T-helper 22 cell (primary cell): ENCODE data around the gene PLA2G4A.
"Not testable (repeated sequence)": the region's sequence is repeated elsewhere in the genome, so short reads cannot be mapped to it uniquely, and the experiment has no call there.

Experiments used
- DNase-seq: peaks from one replicate; pipeline ENCODE4 v3.0.0-alpha.2; 2020; ENCODE audit warnings: low read depth

Gene PLA2G4A

DNA sequence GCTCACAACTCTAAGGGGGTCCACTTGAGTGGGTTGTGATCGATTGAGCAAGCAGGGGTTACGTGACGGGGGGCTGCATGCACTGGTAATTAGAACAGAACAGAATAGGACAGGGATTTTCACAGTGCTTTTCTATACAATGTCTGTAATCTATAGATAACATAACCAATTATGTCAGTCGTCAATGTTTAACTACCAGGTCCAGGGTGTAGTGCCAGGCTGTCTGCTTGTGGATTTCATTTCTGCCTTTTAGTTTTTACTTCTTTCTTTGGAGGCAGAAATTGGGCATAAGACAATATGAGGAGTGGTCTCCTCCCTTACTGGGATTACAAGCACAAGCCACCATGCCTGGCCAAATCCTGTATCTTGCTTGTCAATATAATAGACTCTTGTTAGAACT, 94.1 kb downstream of the PLA2G4A start:
- DNase-seq, result not testable (repeated sequence)

DNA sequence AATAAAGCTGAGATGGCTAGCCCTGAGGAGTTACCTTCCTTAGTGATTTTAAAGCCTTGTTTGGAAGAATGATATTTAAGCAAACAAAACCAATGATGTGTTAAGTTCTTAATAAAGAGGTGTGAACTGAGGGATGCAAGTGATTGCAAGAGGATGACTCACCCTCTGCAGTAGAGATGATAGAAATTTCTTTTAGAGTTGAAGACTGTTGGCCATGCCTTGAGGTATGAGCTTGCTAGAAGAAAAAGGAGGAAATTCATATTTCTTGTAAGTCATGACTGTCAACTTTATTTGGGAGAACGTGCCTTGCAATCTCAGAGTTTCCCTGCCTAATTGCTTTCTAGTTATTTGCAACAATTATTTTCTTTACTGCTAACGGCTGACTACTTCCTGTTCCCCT, 94.7 kb downstream of the PLA2G4A start:
- no peak for DNase-seq

- DNase-seq, result no peak
Measured at GRCh38 chr1:186925881-186926669, 97.3 kb downstream of the PLA2G4A start.

DNA sequence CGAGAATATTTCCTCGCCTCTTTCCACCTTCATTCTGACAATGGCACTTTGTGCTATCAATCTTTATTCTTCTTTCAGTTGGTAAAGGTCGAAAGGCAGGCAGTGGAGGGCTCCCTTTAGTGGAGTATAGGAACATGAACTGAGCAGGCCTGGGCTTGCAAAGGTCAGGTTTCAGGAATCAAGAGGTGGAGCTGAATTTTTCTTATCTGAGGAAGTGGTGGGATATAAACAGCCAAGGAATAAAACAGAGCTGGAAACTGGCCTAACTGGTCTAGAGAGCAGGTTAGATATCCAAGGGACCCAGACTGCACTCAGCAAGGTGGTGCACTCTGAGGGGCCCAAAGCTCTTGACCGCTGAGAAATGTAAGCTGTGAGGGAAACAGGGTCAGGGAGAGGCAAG, 99.1 kb downstream of the PLA2G4A start:
- no peak for DNase-seq

DNA sequence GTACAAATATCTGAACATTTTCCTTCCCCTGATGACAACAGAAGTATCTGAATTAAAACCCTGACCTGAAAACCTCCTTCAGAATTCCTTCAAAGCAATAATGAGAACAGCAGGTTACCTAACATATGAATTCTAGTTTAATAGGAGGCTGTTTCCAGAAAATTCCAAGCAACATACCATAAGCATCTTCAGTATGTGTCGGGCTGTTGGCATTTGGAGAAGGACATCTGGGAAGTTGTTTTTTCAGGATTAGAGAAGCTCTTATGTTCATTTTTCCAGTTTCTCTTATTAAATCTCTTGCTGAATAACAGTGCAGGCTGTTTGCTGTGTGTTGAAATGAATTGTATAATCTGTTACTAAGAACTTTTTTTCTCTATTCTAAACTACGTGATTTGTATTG, 101.5 kb downstream of the PLA2G4A start:
- no peak for DNase-seq

DNA sequence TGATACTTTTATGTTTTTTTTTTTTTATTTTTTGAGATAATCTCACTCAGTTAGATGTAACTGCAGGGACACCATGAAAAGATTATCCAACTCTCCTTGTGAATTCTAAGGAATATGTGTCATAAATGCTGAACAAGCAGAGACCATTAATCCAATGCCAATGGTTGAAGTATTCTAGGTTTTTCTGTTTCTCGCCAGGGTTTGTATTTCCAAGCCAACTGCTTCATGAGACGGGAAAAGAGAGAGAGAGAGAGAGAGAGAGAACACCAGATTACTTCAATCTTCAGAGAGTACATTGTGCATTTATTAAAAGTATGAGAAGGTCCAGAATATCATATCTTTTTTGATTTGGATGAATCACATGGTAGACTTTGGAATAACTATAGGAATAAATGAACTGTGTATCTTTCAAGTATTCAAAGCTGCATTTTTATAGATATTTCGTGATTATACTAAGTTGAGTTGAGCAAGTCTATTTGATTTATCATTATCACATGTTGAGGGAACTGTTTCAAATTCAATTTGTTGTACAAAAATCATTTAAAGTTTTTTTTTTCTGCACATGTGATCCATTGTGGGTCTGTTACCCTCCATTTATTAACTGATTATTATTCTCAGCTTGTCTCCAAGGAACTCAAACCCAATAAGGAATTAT, 108.4 kb downstream of the PLA2G4A start:
- DNase-seq, result no peak

DNA sequence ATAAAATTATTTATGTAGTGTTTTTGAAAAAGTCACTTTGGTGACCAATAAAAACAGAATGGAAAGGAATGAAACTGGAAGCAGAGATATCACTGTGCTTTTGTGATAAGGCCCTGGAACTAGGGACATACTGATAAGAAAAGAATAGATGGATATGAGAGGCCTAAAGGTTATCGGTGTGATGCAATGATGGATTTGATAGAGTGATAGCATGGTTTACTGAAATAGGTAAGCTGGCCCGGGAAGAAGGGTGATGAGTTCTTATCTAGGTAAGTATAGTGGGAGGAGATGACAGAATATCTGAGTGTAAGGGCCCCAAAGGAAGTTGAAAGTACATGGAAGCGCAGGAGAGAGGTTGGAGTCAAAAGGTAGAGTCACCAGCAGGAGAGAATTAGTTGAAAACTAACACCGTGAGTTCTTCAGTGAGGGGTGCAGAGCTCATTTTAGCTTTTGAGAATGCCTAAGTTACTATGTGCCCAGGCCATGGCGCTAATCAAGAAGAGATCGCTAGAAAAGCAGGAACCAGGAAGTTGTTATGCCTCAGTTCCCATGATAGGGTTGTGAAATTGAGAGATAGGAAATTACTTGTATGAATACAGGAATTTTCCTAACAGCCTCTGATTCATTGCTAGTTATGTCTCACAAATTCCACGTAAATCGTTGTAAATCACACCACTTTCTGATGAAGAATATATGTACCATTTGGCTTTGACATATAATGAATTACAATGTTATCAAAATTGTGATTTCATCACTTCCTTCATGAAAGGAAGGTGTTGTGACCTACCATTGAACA, 115.3 kb downstream of the PLA2G4A start:
- no peak for DNase-seq

DNA sequence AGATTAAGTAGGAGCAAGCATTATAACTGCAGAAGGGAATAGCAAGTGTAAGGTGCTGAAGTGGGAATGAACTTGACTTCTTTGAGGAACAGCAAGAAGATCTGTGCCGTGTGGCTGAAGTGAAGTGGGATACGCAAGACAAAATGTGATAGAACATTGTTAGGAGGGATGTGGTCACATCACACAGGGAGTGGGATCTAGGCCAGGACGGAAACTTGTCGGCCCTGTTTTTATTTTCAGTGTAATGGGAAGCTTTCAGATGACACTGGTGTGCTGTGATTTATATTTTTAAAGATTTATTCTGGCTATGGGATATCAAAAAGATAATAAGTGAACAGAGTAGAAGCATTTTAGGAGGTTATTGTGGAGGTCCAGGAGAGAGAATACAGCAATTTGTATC, 116.4 kb downstream of the PLA2G4A start:
- no peak for DNase-seq

GRCh38 chr1:186948535-186948934, 119.8 kb downstream of the PLA2G4A start:
- no peak for DNase-seq

- DNase-seq, result no peak
Measured at GRCh38 chr1:186949173-186949572, 120.4 kb downstream of the PLA2G4A start.

DNA sequence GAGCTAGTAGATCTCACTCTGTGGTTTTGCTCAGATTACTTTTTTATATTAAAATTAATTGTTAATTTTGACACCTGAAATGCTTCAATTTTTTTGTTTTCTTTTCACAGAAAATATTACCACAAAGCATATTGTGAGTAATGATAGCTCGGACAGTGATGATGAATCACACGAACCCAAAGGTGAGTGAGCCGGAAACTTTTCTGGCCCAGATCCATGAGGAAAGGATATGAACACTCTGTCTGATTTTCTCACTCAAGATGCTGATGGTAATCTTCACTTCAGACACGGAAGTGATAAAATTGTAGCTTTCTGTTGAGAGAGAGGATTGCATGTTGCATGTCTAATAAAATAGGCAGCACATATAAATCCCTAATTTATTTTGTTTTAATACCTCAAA, 121.8 kb downstream of the PLA2G4A start:
- no peak for DNase-seq

GRCh38 chr1:186953876-186954275, 125.1 kb downstream of the PLA2G4A start:
- no peak for DNase-seq

DNA sequence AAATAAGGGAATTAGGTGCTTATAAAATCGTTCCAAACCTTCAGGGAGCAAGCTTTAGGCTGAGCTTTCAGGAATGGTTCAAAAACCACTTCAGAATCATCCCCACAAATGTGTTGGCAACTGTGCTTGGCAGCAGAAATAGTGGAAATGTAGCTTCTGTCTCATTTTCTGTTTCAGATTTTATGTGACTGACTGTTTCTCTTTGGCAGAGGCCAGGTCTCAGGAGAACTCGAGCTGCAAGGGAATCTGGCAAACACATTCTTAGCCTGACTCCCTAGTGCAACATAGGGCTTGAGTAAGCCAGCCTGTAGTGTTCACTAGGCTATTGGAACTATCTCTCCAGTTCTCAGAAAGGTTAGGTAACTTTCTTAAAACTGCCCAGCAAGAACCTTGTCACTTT, 128.6 kb downstream of the PLA2G4A start:
- no peak for DNase-seq

DNA sequence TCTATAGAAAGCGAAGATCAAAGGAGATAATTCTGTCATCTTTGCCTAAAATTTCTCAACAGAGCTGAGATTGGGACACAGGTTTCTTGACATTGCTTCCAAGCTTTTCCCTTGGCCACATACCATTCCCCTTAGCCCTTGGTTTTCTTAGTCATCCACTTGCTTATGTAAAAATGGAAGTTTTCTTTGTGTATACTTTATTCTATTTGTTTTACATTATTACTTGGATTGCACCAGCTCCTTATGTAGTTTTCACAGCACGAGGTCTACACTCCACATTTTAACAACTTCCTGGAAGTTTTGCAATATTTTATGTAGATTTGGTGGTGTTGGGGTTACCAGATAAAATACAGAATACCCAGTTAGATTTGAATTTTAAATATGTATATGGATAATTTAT, 129.8 kb downstream of the PLA2G4A start:
- no peak for DNase-seq

DNA sequence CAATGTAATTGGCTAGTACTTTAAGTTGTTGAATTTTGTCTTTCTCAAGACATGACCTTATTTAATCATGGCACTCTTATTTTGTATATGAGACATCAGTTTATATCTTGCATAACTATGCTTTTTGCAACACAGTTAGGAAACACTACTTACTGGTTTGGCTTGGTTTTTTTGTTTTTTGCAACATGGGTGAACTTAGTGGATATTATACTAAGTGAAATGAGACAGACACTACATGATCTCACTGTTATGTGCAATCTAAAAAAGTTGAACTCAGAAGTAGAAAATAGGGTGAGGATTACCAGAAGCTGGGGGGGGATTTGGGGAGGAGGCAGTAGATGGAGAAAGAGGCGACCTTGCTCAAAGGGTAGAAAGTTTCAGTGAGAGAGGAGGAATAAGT, 132.1 kb downstream of the PLA2G4A start:
- DNase-seq, result no peak

DNA sequence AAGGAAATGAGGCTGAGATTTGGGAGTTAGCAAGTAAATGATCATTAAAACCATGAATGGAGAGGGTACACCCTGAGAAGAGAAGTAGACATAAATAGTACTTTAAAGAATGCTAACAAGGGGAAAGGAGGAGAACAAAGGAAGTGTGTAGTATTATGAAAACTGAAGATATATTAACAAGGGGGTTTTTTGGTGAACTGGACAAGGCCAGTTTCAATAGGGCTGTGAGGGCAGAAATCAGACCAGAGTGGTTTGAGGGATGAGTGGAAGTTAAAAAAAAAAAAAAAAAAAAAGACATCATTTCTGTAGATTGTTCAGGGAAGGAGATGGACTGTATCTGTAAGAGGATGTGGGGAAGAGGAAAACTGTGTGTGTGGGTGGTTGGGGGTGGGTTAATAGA, 137.1 kb downstream of the PLA2G4A start:
- DNase-seq, result no peak

- DNase-seq, result no peak
Measured at GRCh38 chr1:186966456-186966855, 137.7 kb downstream of the PLA2G4A start.

DNA sequence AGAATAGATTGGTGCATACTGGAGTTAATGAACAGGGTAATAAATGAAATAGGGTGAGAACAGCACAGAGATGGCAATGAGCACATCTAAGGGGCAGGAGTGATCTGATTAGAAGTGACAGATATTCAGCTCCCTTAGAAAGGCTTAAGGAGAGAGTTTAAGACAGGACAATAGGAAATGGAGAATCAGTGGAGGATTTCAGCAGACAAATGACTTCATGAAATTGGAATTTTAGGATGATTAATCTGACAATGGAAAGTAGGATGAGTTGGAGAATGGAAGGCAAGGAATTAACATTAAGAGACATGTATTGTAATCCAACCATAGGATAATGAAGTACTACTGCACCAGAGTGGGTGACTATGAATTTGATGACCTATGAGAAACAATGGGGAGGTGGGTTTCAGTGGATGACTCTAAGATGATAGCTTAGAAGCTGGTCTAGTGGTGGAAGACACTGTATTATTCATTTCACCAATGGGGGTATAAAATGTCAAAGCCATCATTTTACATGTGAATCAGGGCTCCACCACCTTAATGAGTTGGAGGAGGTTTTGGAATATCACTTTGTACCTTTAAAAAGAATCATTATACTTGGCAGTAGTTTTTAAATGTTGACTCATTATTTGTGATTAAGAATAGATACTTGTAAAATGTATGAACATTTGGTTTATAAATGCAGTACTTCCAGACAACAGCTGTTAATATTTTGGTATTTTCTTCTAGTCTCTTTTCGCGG, 139.1 kb downstream of the PLA2G4A start:
- no peak for DNase-seq

GRCh38 chr1:186974774-186975181, 146.0 kb downstream of the PLA2G4A start:
- DNase-seq, result no peak

- DNase-seq, result no peak
Measured at GRCh38 chr1:186975220-186975619, 146.5 kb downstream of the PLA2G4A start.

DNA sequence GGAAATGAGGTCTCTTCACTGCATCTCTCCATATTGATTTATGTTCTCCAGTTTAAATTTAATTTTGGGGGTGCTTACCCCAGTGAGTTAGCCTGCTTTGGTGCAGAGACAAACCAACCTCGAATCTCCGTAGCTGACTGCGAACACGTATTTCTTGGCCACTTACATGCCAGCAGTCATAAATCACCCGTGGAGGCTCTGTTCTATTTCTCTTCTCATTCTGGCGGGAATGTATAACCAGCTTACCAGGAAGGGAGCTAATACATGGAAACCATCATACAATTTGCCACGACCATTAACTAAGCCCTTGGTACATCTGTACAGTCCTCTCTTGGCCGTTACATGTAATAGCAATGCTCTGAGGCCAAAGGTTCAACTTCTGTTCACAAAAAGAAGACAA, 148.0 kb downstream of the PLA2G4A start:
- no peak for DNase-seq

DNA sequence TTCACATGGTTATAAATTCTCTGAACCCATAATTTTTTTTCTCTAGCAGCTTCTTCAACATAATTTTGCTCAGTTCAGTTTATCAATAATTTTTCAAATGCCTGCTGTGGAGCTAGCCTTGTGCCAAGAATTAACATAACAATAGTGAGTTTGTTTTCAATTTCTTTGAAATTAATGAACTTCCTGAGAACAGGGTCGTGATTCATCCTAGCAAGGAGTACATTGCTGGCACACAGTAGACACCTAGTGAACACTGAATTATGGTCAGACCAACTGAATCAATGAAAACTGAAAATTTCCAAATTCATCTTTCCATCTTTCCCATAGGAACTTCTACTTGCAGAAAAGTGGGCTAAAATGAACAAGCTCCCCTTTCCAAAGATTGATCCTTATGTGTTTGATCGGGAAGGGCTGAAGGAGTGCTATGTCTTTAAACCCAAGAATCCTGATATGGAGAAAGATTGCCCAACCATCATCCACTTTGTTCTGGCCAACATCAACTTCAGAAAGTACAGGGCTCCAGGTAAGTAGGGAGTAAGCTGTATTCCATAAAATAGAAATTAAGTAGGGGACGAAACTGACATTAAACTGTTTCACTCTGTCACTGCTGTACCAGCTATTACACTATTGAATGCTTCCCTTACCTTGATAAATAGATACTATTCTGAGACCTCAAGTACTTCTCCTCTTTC, 148.7 kb downstream of the PLA2G4A start:
- no peak for DNase-seq
